AG04449 (cell line): ENCODE measurements around the gene H19.

ENCODE experiments used
- CTCF ChIA-PET: fragments of 350-600 bp; formaldehyde crosslinking; extraction: SDS; loops from one replicate; lab custom pipeline; 2021; ENCODE audit warnings: antibody characterized with exemption; lab: Yijun Ruan, JAX
- POLR2A ChIA-PET: fragments of 400-600, 350-600 bp; formaldehyde crosslinking; extraction: SDS; loops from one replicate; lab custom pipeline; 2020; ENCODE audit warnings: antibody characterized with exemption, inconsistent platforms; lab: Yijun Ruan, JAX
- DNase-seq: peaks from one replicate; pipeline ENCODE4 v3.0.0-alpha.2; 2010; ENCODE audit warnings: low read depth, low spot score
- H3K4me3 ChIP-seq: 2 replicates; pipeline ENCODE4 v1.5.1; 2011; ENCODE audit warnings: low read depth, mild to moderate bottlenecking, control low read depth, low read length
- CTCF ChIP-seq: IDR thresholded peaks from one replicate; pipeline ENCODE4 v1.5.1; 2011; ENCODE audit warnings: mild to moderate bottlenecking, moderate library complexity, low read length, control low read depth, inconsistent platforms; ENCODE audit not compliant: insufficient read depth; ENCODE audit errors: missing control alignments

Gene H19

DNA sequence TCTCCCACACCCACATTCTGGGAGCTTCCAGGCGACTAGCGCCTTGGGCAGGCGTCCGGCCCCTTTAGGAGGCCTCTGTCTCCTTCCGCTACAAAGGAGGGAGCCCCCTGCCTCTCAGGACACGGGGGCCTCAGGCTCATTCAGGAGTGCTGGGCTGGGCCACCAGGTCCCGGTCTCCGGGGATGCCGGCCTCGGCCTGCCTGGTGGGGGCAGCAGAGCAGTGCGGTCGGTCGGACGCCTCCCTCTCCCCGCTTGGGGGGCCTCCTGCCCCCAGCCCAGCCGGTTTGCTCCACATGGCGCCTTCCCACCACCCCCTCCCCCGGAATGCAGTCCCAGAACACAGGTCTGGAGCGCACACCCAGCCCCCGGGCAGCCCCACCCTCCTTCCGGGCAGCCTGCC is 28.6 kb downstream of the H19 start:
- CTCF ChIA-PET = interaction anchor here (1.1 to 3.1 kb wide), 7 partner anchors 11 to 182 kb away, joined by 3 to 20 read pairs (median 5); partner anchors contain the start of gene H19

DNA sequence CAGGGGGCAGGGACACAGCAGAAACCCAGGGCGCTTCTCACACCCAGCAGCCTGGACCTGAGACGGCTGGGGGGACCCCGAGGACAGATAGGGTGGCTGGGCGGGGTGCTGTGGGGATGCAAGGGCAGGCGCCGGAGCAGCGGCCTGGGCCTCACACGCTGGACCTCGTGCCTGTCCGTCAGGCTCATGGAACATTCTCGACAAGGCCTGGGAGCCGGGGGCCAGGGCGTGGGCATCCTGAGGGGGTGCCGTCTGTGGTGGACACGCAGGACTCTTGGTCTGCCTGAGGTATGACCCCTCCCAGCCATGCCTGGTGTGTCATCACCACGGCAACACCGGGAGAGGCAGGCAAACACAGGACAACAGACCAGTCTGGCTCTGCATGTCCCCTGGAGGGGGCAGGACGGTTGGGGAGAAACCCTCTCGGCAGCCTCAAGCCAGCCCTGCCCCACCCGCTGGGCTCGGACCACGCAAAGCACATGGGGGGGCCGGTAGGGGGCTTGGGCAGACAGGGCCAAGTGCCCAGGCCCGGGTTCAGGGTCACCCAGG is 29.1 kb downstream of the H19 start:
- ChIA-PET POLR2A (no interaction called here), CTCF (interaction anchor here (1.1 to 8.3 kb wide), 9 partner anchors 12 to 316 kb away, joined by 3 to 91 read pairs (median 5); partner anchors contain the start of genes H19 and MRPL23)
- DNase-seq = no peak
- no peak overlapping the region for H3K4me3 ChIP-seq
- TF ChIP-seq CTCF = no peak

More for the DNA sequence above, 28.6 kb downstream of the H19 start:
- POLR2A ChIA-PET = interaction anchor here (0.5 kb wide), 1 partner anchor 1219 kb away, joined by 4 read pairs; no protein-coding TSS in a partner anchor
- TF ChIP-seq CTCF = no peak
- H3K4me3 ChIP-seq = no peak overlapping the region
- no peak for DNase-seq

GRCh38 chr11:1967641-1968225 is 29.9 kb downstream of the H19 start:
- DNase-seq = no peak
- TF ChIP-seq CTCF = no peak
- CTCF ChIA-PET = interaction anchor here (1.1 to 8.3 kb wide), 6 partner anchors 16 to 315 kb away, joined by 3 to 91 read pairs (median 7); partner anchors contain the start of gene MRPL23
- POLR2A ChIA-PET = no interaction called here
- no peak overlapping the region for H3K4me3 ChIP-seq

DNA sequence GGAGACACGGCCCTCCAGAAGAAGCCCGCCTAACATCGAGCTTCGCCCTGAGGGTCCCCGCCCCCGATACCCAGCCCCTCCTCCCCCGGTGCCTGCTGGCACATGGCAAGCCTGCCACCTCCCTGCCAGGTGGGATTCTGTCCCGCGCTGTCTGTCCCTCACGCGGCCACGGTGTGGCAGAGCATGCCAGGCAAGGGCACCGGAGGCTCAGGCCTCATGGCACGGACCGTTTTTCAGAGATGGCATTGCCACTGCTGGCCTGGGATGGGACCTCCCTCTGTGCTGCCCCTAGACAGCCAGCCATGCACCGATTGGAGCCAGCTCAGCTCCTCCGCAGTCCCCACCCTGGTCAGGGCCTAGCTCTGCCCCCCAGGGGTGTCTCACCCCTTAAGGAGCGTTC is 31.1 kb downstream of the H19 start:
- no peak overlapping the region for H3K4me3 ChIP-seq
- no peak for TF ChIP-seq CTCF
- no peak for DNase-seq
- ChIA-PET CTCF (interaction anchor here (1.0 to 8.3 kb wide), 6 partner anchors 9 to 185 kb away, joined by 3 to 91 read pairs (median 4); partner anchors contain the start of gene MRPL23), POLR2A (no interaction called here)

DNA sequence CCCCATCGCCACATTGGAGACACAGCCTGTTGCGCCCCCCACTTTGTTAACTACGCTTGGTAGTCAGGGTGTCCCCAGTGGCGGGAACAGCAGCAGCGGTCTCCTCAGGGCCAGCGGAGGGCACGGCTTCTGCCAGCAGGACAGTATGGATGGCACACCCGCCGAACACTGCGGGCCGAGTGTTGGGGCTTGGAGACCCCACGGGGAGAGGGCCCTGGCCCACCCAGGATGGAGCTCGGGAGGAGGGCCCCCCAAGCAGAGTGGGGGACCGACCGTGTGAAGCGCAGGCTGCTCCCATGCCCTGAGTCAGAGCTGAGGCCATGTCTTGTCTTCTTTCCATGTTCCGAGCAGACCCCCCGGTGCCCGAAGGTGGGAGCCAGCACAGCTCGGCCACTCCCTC is 32.7 kb downstream of the H19 start:
- ChIA-PET CTCF (interaction anchor here (1.3 to 8.3 kb wide), 5 partner anchors 13 to 312 kb away, joined by 4 to 91 read pairs (median 7); partner anchors contain the start of gene MRPL23), POLR2A (no interaction called here)
- no peak for TF ChIP-seq CTCF
- H3K4me3 ChIP-seq = no peak overlapping the region
- DNase-seq = no peak

DNA sequence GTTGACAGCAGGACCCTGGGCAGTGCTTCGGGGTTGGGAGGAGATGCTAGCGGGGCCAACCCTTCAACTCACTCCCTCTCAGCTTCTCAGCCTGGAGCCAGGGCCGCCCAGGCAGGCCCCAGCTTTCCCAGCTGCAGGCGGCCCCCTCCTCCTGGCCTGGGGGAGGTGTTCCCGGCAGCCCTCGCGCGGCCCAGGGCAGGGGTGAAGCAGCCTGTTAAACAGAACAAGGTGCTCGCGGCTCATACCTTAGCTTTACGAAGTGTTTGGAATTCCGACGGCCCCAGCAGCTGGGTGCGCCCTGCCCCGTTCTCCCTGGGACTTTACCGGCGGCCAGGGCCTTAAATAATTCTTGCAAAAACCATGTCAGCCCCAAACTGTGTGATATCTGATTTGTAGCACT is 33.3 kb downstream of the H19 start:
- ChIA-PET POLR2A (no interaction called here), CTCF (interaction anchor here (1.3 to 8.3 kb wide), 5 partner anchors 13 to 312 kb away, joined by 4 to 91 read pairs (median 7); partner anchors contain the start of gene MRPL23)
- no peak for TF ChIP-seq CTCF
- no peak overlapping the region for H3K4me3 ChIP-seq
- no peak for DNase-seq
